Endothelial cell of umbilical vein (primary cell): ENCODE measurements around the gene NSA2. TPM values are rescaled to one million over a fixed set of nuclear protein-coding genes. Genes with fewer than 3 reads are reported as not detected.

Experiments
- BruUV-seq: library from RNA; stranded (reverse); fragments of 400-500 nt; replicated peaks from 2 replicates; lab custom pipeline; 2021; lab: Mats Ljungman, UMichigan
- CTCF ChIA-PET: fragments of 300-600, 350-600 bp; sonication (Branson Sonifier 250); formaldehyde crosslinking; loops from one replicate; lab custom pipeline; 2021; ENCODE audit warnings: antibody characterized with exemption, inconsistent platforms; lab: Charles Lee
- POLR2A ChIA-PET: fragments of 300-600, 350-600 bp; sonication (Branson Sonifier 250); formaldehyde crosslinking; loops from one replicate; lab custom pipeline; 2021; ENCODE audit warnings: antibody characterized with exemption, inconsistent platforms; lab: Charles Lee
- DNase-seq: peaks from one replicate; pipeline ENCODE4 v3.0.0-alpha.2; 2011; ENCODE audit warnings: low read depth, low spot score
- FAIRE-seq: peaks from 2 replicates; lab custom pipeline; 2011; peaks lifted over from hg19 to GRCh38; lab: Jason Lieb, UNC
- H2AFZ ChIP-seq: 2 replicates; pipeline ENCODE4 v1.6.0; 2012; ENCODE audit warnings: low read depth, low read length, control low read depth, inconsistent platforms
- H3K27ac ChIP-seq: 2 replicates; pipeline ENCODE4 v1.5.1; 2011; ENCODE audit warnings: low read depth, mild to moderate bottlenecking, control low read depth, low read length, moderate library complexity; ENCODE audit not compliant: insufficient read depth
- H3K27me3 ChIP-seq, 2 experiments: 2 replicates each; pipeline versions ENCODE4 v1.6.0 to v1.6.1; 2011; ENCODE audit warnings: low read length in 2 of 2, mixed read lengths in 1 of 2; ENCODE audit not compliant: control insufficient read depth in 2 of 2, insufficient read depth in 2 of 2
- H3K36me3 ChIP-seq, 2 experiments: 2 replicates in 1 of 2; 3 replicates in 1 of 2; pipeline ENCODE4 v1.5.1; 2011; ENCODE audit warnings: low read length in 2 of 2, mild to moderate bottlenecking in 1 of 2, moderate library complexity in 1 of 2; ENCODE audit not compliant: control insufficient read depth in 2 of 2, insufficient read depth in 2 of 2; ENCODE audit errors: extremely low read depth in 1 of 2
- H3K4me1 ChIP-seq: 3 replicates; pipeline ENCODE4 v1.5.1; 2011; ENCODE audit warnings: mild to moderate bottlenecking, low read length; ENCODE audit not compliant: control insufficient read depth, insufficient read depth; ENCODE audit errors: extremely low read depth
- H3K4me2 ChIP-seq: 2 replicates; pipeline ENCODE4 v1.6.1; 2011; ENCODE audit warnings: low read length, control low read depth, mixed read lengths; ENCODE audit not compliant: insufficient read depth
- H3K4me3 ChIP-seq, 3 experiments: fragments of 200-600 bp in 1 of 3; sonication (generic), shearing (Covaris generic) in 1 of 3; replicated peaks in 1 of 3; 2 replicates each; pipeline ENCODE4 v1.5.1; 2011 to 2016; ENCODE audit warnings: control low read depth in 3 of 3, low read length in 3 of 3, mild to moderate bottlenecking in 2 of 3, inconsistent platforms in 1 of 3, low read depth in 1 of 3, moderate library complexity in 1 of 3; ENCODE audit not compliant: insufficient read depth in 1 of 3
- H3K79me2 ChIP-seq: 2 replicates; pipeline ENCODE4 v1.6.0; 2012; ENCODE audit warnings: low read length, inconsistent platforms; ENCODE audit not compliant: control insufficient read depth, insufficient read depth
- H3K9ac ChIP-seq: replicated peaks from 2 replicates; pipeline ENCODE3; 2011; ENCODE audit warnings: low read length, control low read depth; ENCODE audit not compliant: insufficient read depth; ENCODE audit errors: extremely low read depth
- H3K9me1 ChIP-seq: replicated peaks from 3 replicates; pipeline ENCODE4 v1.6.0; 2011; ENCODE audit warnings: mild to moderate bottlenecking, low read length; ENCODE audit not compliant: control insufficient read depth, insufficient read depth; ENCODE audit errors: extremely low read depth
- H3K9me3 ChIP-seq: replicated peaks from 2 replicates; pipeline ENCODE4 v1.5.1; 2012; ENCODE audit warnings: low read length, inconsistent platforms; ENCODE audit not compliant: control insufficient read depth, insufficient read depth
- H4K20me1 ChIP-seq: replicated peaks from 2 replicates; pipeline ENCODE3; 2011; ENCODE audit warnings: mild to moderate bottlenecking, low read length; ENCODE audit not compliant: control insufficient read depth, insufficient read depth; ENCODE audit errors: extremely low read depth
- EZH2 ChIP-seq: IDR thresholded peaks from 2 replicates; pipeline ENCODE4 v1.6.1; 2012; ENCODE audit warnings: borderline replicate concordance, low read depth, mild to moderate bottlenecking, moderate library complexity, low read length, inconsistent platforms; ENCODE audit not compliant: severe bottlenecking
- FOS ChIP-seq: IDR thresholded peaks from 2 replicates; pipeline ENCODE4 v1.6.1; 2011; ENCODE audit warnings: mild to moderate bottlenecking, low read length, moderate library complexity, borderline replicate concordance; ENCODE audit not compliant: insufficient read depth
- GATA2 ChIP-seq: IDR thresholded peaks from 2 replicates; pipeline ENCODE4 v1.7.0; 2011; ENCODE audit warnings: low read depth, mild to moderate bottlenecking, moderate library complexity, mixed read lengths, low read length; ENCODE audit not compliant: insufficient read length, insufficient read depth
- JUN ChIP-seq: IDR thresholded peaks from 2 replicates; pipeline ENCODE4 v1.6.1; 2011; ENCODE audit warnings: borderline replicate concordance, low read depth; ENCODE audit not compliant: insufficient read length, insufficient read depth
- MAX ChIP-seq: IDR thresholded peaks from 2 replicates; pipeline ENCODE4 v1.6.1; 2011; ENCODE audit not compliant: insufficient read depth, insufficient read length
- MYC ChIP-seq: IDR thresholded peaks from one replicate; pipeline ENCODE4 v1.6.1; 2011; ENCODE audit warnings: mild to moderate bottlenecking, low read depth, low read length
- POLR2A ChIP-seq: IDR thresholded peaks from 2 replicates; pipeline ENCODE4 v1.6.1; 2012; ENCODE audit warnings: low read depth, mild to moderate bottlenecking, control low read depth, low read length
- POLR2AphosphoS5 ChIP-seq: IDR thresholded peaks from 2 replicates; pipeline ENCODE4 v1.6.1; 2012; ENCODE audit warnings: low read depth, mild to moderate bottlenecking, control low read depth, low read length, moderate library complexity; ENCODE audit not compliant: insufficient read depth
- dilution Hi-C: fragments of 300-500 bp; cut with MboI; formaldehyde crosslinking; loops from one replicate; pipeline ENCODE4 v1.15.0; 2019; ENCODE audit warnings: low sequenced_read_pairs; ENCODE audit not compliant: extremely low pct_ligation_motif_present
- intact Hi-C: fragments of 100-400 bp; cut with micrococcal nuclease; formaldehyde crosslinking; loops from one replicate; pipeline ENCODE4 v1.10.0; 2022
- polyA plus RNA-seq, 4 experiments: library from polyadenylated mRNA; depleted of rRNA in 3 of 4; stranded (reverse) in 3 of 4; unstranded in 1 of 4; fragments of >200 nt; gene quantifications; 2 replicates each; pipeline versions ENCODE4 v1.2.1 to v1.2.3, GENCODE V29; 2011 to 2012; ENCODE audit warnings: missing spikeins in 1 of 4
- total RNA-seq: library from RNA; stranded (reverse); gene quantifications from 2 replicates; pipeline ENCODE4 v1.2.3, GENCODE V29; 2021
- TF ChIP-seq, protein P1 (sequence below), 2 donors: IDR thresholded peaks; 1 replicate in 1 of 2; 2 replicates in 1 of 2; pipeline ENCODE4 v1.5.1; 2011; ENCODE audit warnings: low read length in 2 of 2, mild to moderate bottlenecking in 2 of 2, moderate library complexity in 2 of 2, control low read depth in 1 of 2, inconsistent platforms in 1 of 2, low read depth in 1 of 2; ENCODE audit not compliant: insufficient read depth in 1 of 2; ENCODE audit errors: extremely low read depth in 1 of 2

Gene NSA2
- total and polyA plus RNA-seq, 2 donors (not counting 3 experiments of a cell fraction or from before 2014, with no cell fraction given): 20.7 to 73.8 TPM

DNA sequence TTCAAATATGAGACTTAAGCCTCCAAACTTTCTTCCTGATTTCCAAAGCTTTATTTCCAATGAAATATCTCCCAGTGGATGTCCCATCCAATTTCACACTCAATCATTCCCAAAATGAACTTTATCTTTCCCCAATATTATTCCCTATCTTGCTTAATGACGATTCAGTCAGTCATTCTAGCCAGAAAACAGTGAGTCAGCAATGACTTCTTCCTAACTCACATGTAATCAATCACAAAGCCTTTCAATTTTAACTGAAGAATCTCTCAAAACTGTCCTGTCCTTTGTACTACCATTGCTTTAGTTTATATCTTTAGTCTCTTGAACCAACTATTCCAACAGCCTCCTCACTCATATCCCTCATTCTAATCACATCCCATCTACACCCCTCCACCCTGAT is 34.9 kb downstream of the NSA2 start:
- Histone ChIP-seq H3K27ac (no peak overlapping the region), H3K9me3 (no peaks in the 10 kb centered on the region), H3K27me3 (peaks cover 2% of the 10 kb centered on the region in 2 experiments), H4K20me1 (no peaks in the 10 kb centered on the region), H3K9ac (no peak overlapping the region), H3K4me2 (no peak overlapping the region), H3K79me2 (no peaks in the 10 kb centered on the region), H3K4me1 (no peaks in the 10 kb centered on the region), H3K4me3 (no peak overlapping the region), H3K9me1 (no peaks in the 10 kb centered on the region), H3K36me3 (no peaks in the 10 kb centered on the region), H2AFZ (no peak overlapping the region)
- DNase-seq: no peak
- BruUV-seq: no TSS peak
- ChIA-PET POLR2A (no interaction called here), CTCF (no interaction called here)
- dilution Hi-C loops (no loop called here), intact Hi-C loops (no loop called here)
- FAIRE-seq: no peak
- no peak for TF ChIP-seq GATA2
- TF ChIP-seq POLR2AphosphoS5: no peak
- TF ChIP-seq, protein P1, sequence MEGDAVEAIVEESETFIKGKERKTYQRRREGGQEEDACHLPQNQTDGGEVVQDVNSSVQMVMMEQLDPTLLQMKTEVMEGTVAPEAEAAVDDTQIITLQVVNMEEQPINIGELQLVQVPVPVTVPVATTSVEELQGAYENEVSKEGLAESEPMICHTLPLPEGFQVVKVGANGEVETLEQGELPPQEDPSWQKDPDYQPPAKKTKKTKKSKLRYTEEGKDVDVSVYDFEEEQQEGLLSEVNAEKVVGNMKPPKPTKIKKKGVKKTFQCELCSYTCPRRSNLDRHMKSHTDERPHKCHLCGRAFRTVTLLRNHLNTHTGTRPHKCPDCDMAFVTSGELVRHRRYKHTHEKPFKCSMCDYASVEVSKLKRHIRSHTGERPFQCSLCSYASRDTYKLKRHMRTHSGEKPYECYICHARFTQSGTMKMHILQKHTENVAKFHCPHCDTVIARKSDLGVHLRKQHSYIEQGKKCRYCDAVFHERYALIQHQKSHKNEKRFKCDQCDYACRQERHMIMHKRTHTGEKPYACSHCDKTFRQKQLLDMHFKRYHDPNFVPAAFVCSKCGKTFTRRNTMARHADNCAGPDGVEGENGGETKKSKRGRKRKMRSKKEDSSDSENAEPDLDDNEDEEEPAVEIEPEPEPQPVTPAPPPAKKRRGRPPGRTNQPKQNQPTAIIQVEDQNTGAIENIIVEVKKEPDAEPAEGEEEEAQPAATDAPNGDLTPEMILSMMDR (IDR thresholded peaks at IDR 0.05; ENCODE audit: extremely low read depth in 1 of 2, insufficient read depth in 1 of 2, low read depth in 1 of 2, low read length in 2 of 2): no peak
- TF ChIP-seq POLR2A: no peak
- TF ChIP-seq EZH2: no peak
- no peak for TF ChIP-seq MAX
- TF ChIP-seq FOS: no peak
- no peak for TF ChIP-seq JUN
- no peak for TF ChIP-seq MYC
